Kidney epithelial cell (primary cell): ENCODE results near the gene SLC4A4. TPM values are rescaled to one million over a fixed set of nuclear protein-coding genes. Genes with fewer than 3 reads are reported as not detected.

Experiments
- DNase-seq: peaks from one replicate; pipeline ENCODE4 v3.0.0-alpha.2; 2010; ENCODE audit warnings: low read depth
- H3K27me3 ChIP-seq: 2 replicates; pipeline ENCODE4 v1.6.0; 2011; ENCODE audit warnings: low read length; ENCODE audit not compliant: control insufficient read depth, insufficient read depth
- H3K36me3 ChIP-seq: 2 replicates; pipeline ENCODE4 v1.5.1; 2011; ENCODE audit warnings: low read length; ENCODE audit not compliant: control insufficient read depth, insufficient read depth
- H3K4me3 ChIP-seq: 2 replicates; pipeline ENCODE4 v1.5.1; 2011; ENCODE audit warnings: low read depth, mild to moderate bottlenecking, control low read depth, low read length
- total RNA-seq: library from RNA; depleted of rRNA; stranded (reverse); fragments of >200 nt; gene quantifications from 2 replicates; pipeline ENCODE4 v1.2.3, GENCODE V29; 2015
- TF ChIP-seq, protein P1 (sequence below): IDR thresholded peaks from 2 replicates; pipeline ENCODE4 v1.5.1; 2011; ENCODE audit warnings: mild to moderate bottlenecking, moderate library complexity, low read length, control low read depth, inconsistent platforms; ENCODE audit not compliant: insufficient read depth, poor library complexity, severe bottlenecking

The SLC4A4 gene
- total RNA-seq, 1 donor from 2014 or later: 2.7 TPM

DNA sequence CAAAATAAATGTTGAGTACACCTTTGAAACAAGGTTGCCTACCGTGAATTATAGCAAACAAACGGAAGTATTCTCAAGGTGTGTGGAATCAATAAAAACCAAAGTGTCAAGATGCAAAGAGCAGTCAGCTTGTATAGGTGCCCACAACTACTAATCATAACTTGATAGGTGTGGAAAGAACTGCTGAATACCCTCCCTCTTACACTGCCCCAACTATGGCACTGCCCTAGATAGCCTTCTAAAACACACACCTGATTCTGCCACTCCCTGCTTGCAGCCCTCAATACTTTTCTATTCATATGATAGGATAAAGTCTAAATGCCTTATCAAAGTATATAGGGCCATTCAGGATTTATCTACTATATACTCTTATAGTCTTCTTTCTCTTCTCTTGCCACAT, 31.1 kb upstream of the SLC4A4 start:
- TF ChIP-seq, protein P1, sequence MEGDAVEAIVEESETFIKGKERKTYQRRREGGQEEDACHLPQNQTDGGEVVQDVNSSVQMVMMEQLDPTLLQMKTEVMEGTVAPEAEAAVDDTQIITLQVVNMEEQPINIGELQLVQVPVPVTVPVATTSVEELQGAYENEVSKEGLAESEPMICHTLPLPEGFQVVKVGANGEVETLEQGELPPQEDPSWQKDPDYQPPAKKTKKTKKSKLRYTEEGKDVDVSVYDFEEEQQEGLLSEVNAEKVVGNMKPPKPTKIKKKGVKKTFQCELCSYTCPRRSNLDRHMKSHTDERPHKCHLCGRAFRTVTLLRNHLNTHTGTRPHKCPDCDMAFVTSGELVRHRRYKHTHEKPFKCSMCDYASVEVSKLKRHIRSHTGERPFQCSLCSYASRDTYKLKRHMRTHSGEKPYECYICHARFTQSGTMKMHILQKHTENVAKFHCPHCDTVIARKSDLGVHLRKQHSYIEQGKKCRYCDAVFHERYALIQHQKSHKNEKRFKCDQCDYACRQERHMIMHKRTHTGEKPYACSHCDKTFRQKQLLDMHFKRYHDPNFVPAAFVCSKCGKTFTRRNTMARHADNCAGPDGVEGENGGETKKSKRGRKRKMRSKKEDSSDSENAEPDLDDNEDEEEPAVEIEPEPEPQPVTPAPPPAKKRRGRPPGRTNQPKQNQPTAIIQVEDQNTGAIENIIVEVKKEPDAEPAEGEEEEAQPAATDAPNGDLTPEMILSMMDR: no peak
- Histone ChIP-seq H3K4me3 (no peak overlapping the region), H3K36me3 (no peaks in the 10 kb centered on the region), H3K27me3 (no peaks in the 10 kb centered on the region)
- DNase-seq: no peak

DNA sequence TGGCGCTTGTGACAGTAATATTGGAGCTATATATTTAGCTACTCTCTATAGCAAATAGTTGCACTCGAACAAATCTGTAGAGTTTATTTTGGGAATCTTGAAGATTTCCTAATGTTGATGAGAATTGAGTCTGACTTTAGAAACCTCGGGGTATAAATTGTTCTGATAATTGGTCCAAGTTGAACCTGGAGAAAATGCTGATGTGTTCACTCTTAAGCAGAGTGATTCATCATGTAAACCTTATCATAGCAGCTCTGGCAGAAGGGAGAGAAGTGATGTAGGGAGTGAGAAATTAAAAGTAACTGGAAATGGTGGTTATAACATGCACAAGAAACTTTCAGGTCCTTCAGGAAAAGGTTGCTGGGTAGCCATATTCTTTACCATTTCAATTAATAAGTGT, 16.4 kb upstream of the SLC4A4 start:
- no peak for DNase-seq
- no peaks in the 10 kb centered on the region for H3K36me3 ChIP-seq
- no peaks in the 10 kb centered on the region for H3K27me3 ChIP-seq
- H3K4me3 ChIP-seq: no peak overlapping the region
- TF ChIP-seq, protein P1: no peak

DNA sequence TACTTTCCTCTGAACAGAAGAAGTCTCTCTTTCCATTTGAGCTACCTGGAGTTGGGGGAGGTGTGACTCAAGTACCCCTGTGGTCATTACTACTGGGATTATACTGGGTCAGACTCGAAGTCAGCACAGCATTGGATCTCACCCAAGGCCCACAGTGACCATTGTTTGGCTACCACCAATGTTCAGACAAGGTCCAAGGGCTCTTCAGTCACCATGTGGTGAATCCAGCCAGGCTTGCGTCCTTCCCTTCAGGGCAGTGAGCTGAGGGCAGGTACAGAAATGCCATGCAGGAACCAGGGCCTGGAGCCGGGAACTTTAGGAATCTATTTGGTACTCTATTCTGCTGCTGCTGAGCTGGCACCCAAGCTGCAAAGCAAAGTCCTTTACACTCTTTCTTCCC, 5.5 kb upstream of the SLC4A4 start:
- Histone ChIP-seq H3K4me3 (no peak overlapping the region), H3K27me3 (no peaks in the 10 kb centered on the region), H3K36me3 (no peaks in the 10 kb centered on the region)
- TF ChIP-seq, protein P1: no peak
- no peak for DNase-seq

DNA sequence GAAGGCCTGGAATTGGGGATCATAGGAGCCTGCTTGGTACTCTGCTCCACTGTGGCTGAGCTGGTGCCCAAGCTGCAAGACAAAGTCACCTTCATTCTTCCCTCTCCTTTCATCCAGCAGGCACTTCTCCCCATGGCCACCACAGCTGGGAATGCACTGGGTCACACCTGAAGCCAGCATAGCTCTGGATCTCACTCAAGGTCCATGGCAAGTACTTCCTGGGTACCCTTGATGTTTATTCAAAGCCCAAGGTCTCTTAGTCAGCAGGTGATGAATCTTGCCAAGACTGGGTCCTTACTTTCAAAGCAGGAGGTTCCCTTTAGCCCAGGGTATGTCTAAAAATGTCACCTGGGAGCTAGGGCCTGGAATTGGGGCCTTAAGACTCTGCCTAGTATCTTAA, 4.9 kb upstream of the SLC4A4 start:
- H3K27me3 ChIP-seq: no peaks in the 10 kb centered on the region
- H3K4me3 ChIP-seq: no peak overlapping the region
- TF ChIP-seq, protein P1: no peak
- no peaks in the 10 kb centered on the region for H3K36me3 ChIP-seq
- no peak for DNase-seq

DNA sequence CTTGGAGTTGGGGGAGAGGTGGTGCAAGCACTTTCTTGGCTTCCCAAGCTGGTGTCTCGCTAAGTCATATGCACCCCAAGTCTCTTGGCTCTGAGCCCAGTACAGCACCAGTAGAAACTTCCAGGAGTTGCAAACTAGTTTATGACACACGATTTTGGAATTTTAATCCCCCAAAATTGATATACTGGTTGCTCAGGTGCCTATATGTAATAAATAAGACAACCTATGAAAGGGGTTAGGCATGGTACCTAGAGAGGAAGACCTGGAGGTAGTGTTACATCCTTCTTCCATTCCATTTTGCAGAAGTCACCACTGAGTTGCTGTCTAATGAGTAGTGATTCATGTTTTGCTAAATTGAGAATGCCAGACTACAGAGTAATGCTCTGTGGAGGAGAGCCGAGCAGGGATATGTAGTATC, 4.3 kb upstream of the SLC4A4 start:
- no peaks in the 10 kb centered on the region for H3K36me3 ChIP-seq
- TF ChIP-seq, protein P1: no peak

DNA sequence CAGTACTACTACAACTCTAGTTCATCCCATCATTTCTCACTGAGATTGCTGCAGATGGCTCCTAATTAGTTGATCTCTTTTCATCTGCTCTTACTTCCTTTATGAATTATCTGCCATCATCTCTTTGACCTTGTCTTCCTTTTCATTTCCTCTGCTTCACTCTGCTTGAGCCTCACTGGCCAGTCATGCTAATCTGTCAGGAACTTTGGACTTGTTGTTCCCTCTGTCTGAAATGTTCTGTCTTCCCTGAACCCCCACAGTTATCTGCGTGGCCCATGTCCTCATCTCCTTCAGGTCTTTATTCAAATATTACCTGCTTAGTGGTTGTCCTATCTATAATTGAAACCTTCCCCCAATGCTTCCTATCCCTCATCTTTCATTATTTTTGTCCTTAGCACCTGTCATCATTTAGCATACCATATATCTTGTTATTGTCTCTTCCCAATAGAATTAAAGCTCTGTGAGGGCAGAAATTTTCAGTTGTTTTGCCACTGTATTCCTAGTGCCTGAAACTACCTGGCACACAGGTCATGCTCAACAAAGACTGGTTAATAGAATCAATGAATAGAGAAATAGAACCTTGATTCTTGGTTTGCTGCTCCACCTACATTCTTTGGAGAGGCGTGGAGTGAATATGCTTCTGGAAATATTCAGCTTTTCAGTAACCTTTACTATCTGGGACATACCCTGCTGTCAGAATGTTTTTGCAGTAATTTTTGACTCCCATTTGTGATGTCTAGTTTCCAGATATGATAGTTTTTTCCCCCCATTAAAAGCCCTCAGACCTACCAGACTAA, 5.0 kb downstream of the SLC4A4 start:
- H3K36me3 ChIP-seq: no peaks in the 10 kb centered on the region
- H3K27me3 ChIP-seq: no peaks in the 10 kb centered on the region
- no peak overlapping the region for H3K4me3 ChIP-seq
- no peak for DNase-seq
- TF ChIP-seq, protein P1: no peak

More for the DNA sequence above, 4.3 kb upstream of the SLC4A4 start:
- no peak for DNase-seq
- Histone ChIP-seq H3K27me3 (no peaks in the 10 kb centered on the region), H3K4me3 (no peak overlapping the region)
